Measurements from ENCODE around the gene SERPINB4. TPM values are rescaled to one million over a fixed set of nuclear protein-coding genes. Genes with fewer than 3 reads are reported as not detected.
"Not testable (repeated sequence)": the region's sequence is repeated elsewhere in the genome, so short reads cannot be mapped to it uniquely, and the experiment has no call there.

Gene SERPINB4
- total RNA-seq, 2 donors from 2014 or later: 0.51 to 1.1 TPM

- no peaks in the 10 kb centered on the region for H3K9me3 ChIP-seq
- TF ChIP-seq, protein P1, sequence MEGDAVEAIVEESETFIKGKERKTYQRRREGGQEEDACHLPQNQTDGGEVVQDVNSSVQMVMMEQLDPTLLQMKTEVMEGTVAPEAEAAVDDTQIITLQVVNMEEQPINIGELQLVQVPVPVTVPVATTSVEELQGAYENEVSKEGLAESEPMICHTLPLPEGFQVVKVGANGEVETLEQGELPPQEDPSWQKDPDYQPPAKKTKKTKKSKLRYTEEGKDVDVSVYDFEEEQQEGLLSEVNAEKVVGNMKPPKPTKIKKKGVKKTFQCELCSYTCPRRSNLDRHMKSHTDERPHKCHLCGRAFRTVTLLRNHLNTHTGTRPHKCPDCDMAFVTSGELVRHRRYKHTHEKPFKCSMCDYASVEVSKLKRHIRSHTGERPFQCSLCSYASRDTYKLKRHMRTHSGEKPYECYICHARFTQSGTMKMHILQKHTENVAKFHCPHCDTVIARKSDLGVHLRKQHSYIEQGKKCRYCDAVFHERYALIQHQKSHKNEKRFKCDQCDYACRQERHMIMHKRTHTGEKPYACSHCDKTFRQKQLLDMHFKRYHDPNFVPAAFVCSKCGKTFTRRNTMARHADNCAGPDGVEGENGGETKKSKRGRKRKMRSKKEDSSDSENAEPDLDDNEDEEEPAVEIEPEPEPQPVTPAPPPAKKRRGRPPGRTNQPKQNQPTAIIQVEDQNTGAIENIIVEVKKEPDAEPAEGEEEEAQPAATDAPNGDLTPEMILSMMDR (IDR thresholded peaks at IDR 0.05): peak in 2 of 4 experiments; percentile 42 to 58
- TF ChIP-seq POLR2AphosphoS5 (IDR thresholded peaks at IDR 0.05) (no peak), POLR2A (IDR thresholded peaks at IDR 0.05) (no peak)
- intact Hi-C loops (cut with DNase I): no loop called here
- 31% methylated on average over 5 of the region's 5 CpGs for WGBS
- DNase-seq (ENCODE audit: low spot score): no peak
- no peaks in the 10 kb centered on the region for H3K27me3 ChIP-seq (replicated peaks; ENCODE audit: insufficient read depth)
- H3K27ac ChIP-seq: no peak overlapping the region
- H3K36me3 ChIP-seq: no peaks in the 10 kb centered on the region
- no peaks in the 10 kb centered on the region for H3K4me1 ChIP-seq (replicated peaks)
- no peak overlapping the region for H3K4me3 ChIP-seq
These were observed 32.7 kb upstream of the SERPINB4 start for GRCh38 chr18:63676526-63677323.

DNA sequence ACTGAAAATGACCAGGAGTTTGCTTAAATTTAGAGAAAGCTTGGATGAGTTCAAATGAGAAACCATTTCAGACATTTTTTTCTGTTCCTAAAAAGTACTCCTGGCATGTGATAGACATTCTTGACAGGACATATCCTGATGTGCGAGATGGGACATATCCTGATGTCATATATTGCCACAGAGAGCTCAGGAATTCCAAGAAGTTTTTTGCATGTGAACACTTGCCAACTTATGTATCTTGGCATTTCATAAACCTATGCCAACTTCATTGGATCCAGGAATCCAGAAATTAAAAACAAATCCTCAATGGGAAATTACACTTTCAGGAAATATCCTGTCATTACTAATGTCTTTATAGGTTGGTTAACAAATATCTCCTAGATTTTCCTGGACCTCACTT is 20.5 kb upstream of the SERPINB4 start:
- H3K36me3 ChIP-seq: no peaks in the 10 kb centered on the region
- no peak for DNase-seq (ENCODE audit: low spot score)
- no peaks in the 10 kb centered on the region for H3K27me3 ChIP-seq (replicated peaks; ENCODE audit: insufficient read depth)
- no peaks in the 10 kb centered on the region for H3K4me1 ChIP-seq (replicated peaks)
- 42% methylated on average over 1 of the region's 1 CpG for WGBS
- no peak overlapping the region for H3K27ac ChIP-seq
- TF ChIP-seq POLR2AphosphoS5 (IDR thresholded peaks at IDR 0.05) (no peak), POLR2A (IDR thresholded peaks at IDR 0.05) (no peak)
- TF ChIP-seq, protein P1 (IDR thresholded peaks at IDR 0.05): no peak
- no peaks in the 10 kb centered on the region for H3K9me3 ChIP-seq
- intact Hi-C loops (cut with DNase I): no loop called here
- H3K4me3 ChIP-seq: no peak overlapping the region

- H3K27me3 ChIP-seq (replicated peaks; ENCODE audit: insufficient read depth); H3K4me3 ChIP-seq; H3K4me1 ChIP-seq (replicated peaks); H3K9me3 ChIP-seq; H3K36me3 ChIP-seq; intact Hi-C loops (cut with DNase I); DNase-seq (ENCODE audit: low spot score); H3K27ac ChIP-seq: not testable (repeated sequence)
- 81% methylated on average over 2 of the region's 3 CpGs for WGBS
These were observed 17.7 kb upstream of the SERPINB4 start, which contains the start of gene SERPINB3 for GRCh38 chr18:63661750-63662149. Gene SERPINB3 (minus strand): TSS chr18:63661893. CDS start chr18:63661216, 677 bp downstream.

GRCh38 chr18:63658920-63659319 is 14.9 kb upstream of the SERPINB4 start:
- H3K4me1 ChIP-seq (replicated peaks); H3K27ac ChIP-seq; H3K9me3 ChIP-seq; intact Hi-C loops (cut with DNase I); H3K27me3 ChIP-seq (replicated peaks; ENCODE audit: insufficient read depth); H3K4me3 ChIP-seq; DNase-seq (ENCODE audit: low spot score); H3K36me3 ChIP-seq: not testable (repeated sequence)
- 79% methylated on average over 4 of the region's 4 CpGs for WGBS

DNA sequence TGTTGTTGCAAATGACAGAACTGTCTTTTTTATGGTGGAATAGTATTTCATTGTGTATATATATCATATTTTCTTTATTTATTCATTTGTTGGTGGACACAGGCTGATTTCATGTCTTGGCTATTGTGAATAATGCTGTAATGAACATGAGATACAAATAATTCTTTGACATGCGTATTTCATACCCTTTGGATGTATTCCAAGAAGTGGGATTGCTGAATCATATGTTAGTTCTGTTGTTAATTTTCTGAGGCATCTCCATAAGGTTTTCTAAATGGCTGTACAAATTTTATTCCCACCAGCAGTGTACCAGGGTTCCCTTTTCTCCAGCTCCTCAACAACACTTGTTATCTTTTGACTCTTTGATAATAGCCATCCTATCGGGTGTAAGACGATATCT is 6.2 kb upstream of the SERPINB4 start:
- H3K27me3 ChIP-seq (replicated peaks; ENCODE audit: insufficient read depth); H3K36me3 ChIP-seq; H3K27ac ChIP-seq; DNase-seq (ENCODE audit: low spot score); intact Hi-C loops (cut with DNase I); H3K9me3 ChIP-seq; H3K4me3 ChIP-seq; H3K4me1 ChIP-seq (replicated peaks): not testable (repeated sequence)
- 83% methylated on average over 3 of the region's 3 CpGs for WGBS

- 69% methylated on average over 7 of the region's 7 CpGs for WGBS
- H3K27me3 ChIP-seq (replicated peaks; ENCODE audit: insufficient read depth): no peaks in the 10 kb centered on the region
These were observed 4.2 kb upstream of the SERPINB4 start for GRCh38 chr18:63648241-63648640.

More at GRCh38 chr18:63648241-63648640, 4.2 kb upstream of the SERPINB4 start:
- H3K4me3 ChIP-seq: no peak overlapping the region
- no peak overlapping the region for H3K27ac ChIP-seq
- intact Hi-C loops (cut with DNase I): no loop called here
- DNase-seq (ENCODE audit: low spot score): no peak
- no peaks in the 10 kb centered on the region for H3K9me3 ChIP-seq
- TF ChIP-seq, protein P1 (IDR thresholded peaks at IDR 0.05): no peak
- TF ChIP-seq POLR2A (IDR thresholded peaks at IDR 0.05) (no peak), POLR2AphosphoS5 (IDR thresholded peaks at IDR 0.05) (no peak)
- H3K4me1 ChIP-seq (replicated peaks): no peaks in the 10 kb centered on the region
- H3K36me3 ChIP-seq: no peaks in the 10 kb centered on the region
